ENCODE data around the gene PDE4B.

Gene PDE4B

GRCh38 chr1:66359815-66360214, 567.1 kb downstream of the PDE4B start:
- no peak for DNase-seq (ENCODE audit: low spot score)

- DNase-seq (ENCODE audit: low spot score): no peak
Observed at GRCh38 chr1:66360285-66360724, 567.6 kb downstream of the PDE4B start.

- DNase-seq (ENCODE audit: low spot score): no peak
Observed at GRCh38 chr1:66364578-66365391, 572.1 kb downstream of the PDE4B start.

- DNase-seq (ENCODE audit: low spot score): no peak
Observed at GRCh38 chr1:66365635-66366034, 572.9 kb downstream of the PDE4B start.

- no peak for DNase-seq (ENCODE audit: low spot score)
Observed at GRCh38 chr1:66366634-66367033, 573.9 kb downstream of the PDE4B start.

GRCh38 chr1:66367369-66367768, 574.7 kb downstream of the PDE4B start:
- no peak for DNase-seq (ENCODE audit: low spot score)

- DNase-seq (ENCODE audit: low spot score): no peak
Observed at GRCh38 chr1:66368261-66368660, 575.6 kb downstream of the PDE4B start.

- DNase-seq (ENCODE audit: low spot score): no peak
Observed at GRCh38 chr1:66370462-66370971, 577.8 kb downstream of the PDE4B start.

- no peak for DNase-seq (ENCODE audit: low spot score)
Observed at GRCh38 chr1:66371233-66372005, 578.7 kb downstream of the PDE4B start.

- no peak for DNase-seq (ENCODE audit: low spot score)
Observed at GRCh38 chr1:66372522-66373101, 579.9 kb downstream of the PDE4B start.

- DNase-seq (ENCODE audit: low spot score): no peak
Observed at GRCh38 chr1:66373157-66373591, 580.5 kb downstream of the PDE4B start.

- DNase-seq (ENCODE audit: low spot score): no peak
Observed at GRCh38 chr1:66374148-66374547, 581.5 kb downstream of the PDE4B start.

- DNase-seq (ENCODE audit: low spot score): peak; percentile 68
Observed at GRCh38 chr1:66374561-66375111, 581.9 kb downstream of the PDE4B start.

GRCh38 chr1:66375125-66375524, 582.4 kb downstream of the PDE4B start:
- no peak for DNase-seq (ENCODE audit: low spot score)

- DNase-seq (ENCODE audit: low spot score): no peak
Observed at GRCh38 chr1:66380452-66381212, 587.9 kb downstream of the PDE4B start.

GRCh38 chr1:66381621-66382275, 589.1 kb downstream of the PDE4B start:
- DNase-seq (ENCODE audit: low spot score): no peak

- no peak for DNase-seq (ENCODE audit: low spot score)
Observed at GRCh38 chr1:66383168-66383567, 590.5 kb downstream of the PDE4B start.

GRCh38 chr1:66383611-66384010, 590.9 kb downstream of the PDE4B start:
- DNase-seq (ENCODE audit: low spot score): no peak

- no peak for DNase-seq (ENCODE audit: low spot score)
Observed at GRCh38 chr1:66384258-66384921, 591.7 kb downstream of the PDE4B start.

GRCh38 chr1:66386712-66387111, 594.0 kb downstream of the PDE4B start:
- DNase-seq (ENCODE audit: low spot score): no peak
